Measurements from ENCODE around the gene WDR45.

The WDR45 gene

DNA sequence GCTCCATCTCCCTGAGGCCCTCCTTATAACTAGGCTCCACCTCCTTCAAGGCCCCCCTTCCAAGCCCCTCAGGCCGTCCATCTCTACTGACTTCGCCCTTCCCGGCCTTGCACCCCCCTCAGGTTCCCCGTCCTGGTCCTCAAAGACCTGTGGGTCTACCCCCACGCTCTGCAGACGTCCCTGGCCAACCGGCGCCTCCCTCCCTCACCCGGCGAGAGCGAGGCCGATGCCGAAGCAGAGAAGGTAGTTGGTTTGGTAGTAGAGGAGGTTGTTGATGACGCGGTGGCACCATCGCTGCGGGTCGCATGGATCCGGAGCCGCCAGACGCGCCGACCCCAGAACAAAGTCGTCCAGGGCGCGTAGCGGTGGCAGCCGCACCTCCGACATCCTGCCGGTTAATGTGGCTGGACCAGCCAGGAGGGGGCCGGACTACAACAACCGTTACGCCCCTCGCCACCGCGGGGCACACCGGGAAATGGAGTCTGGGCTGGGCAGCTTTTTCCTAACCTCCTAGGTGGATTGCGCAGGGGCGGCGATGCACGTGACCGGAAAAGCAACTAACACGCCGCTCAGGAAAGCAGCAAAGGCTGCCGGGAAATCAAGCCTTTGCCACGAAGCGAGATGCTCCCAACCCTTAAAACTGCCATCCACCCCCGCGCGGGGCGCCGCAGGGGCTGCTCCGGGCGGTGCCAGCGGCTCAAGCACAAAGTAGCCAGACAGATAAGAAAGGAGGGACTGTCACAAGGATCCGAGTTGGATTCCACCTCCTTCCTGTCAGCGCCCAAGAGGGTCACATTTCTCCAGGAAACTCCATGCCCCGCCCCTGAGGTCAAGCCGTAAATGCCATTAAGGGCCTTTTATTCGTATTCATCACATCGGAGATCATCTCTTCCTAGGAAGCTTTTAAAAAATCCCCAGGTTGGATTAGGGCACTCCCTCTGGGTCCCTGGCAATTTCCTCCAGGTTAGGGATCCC is 5.8 kb downstream of the WDR45 start, which contains the start of gene PRAF2:
TSS of gene PRAF2 (minus strand) at position 402 of the 975 bp plus-strand sequence. CDS start at position 387, 15 bp downstream.
- peak; percentile 93 for DNase-seq (ENCODE audit: low spot score)

DNA sequence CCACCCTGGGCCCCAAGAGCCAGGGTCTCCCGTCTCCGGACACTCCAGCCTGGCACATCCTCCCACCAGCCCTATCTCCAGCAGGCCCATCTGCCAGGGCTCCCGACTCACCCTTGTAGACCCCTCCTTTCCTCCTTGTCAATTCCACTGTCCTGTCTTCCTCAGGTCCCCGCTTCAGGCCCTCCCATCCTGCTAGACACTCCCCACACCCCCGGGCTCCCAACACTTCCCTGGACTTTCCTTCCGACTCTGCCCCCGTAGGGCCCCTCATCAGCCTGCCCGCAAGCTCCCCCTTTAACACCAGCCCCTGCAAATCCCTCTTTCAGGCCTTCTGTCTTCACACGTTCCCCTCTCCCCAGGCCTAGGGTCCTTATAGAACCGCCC is 7.0 kb downstream of the WDR45 start:
- no peak for DNase-seq (ENCODE audit: low spot score)

DNA sequence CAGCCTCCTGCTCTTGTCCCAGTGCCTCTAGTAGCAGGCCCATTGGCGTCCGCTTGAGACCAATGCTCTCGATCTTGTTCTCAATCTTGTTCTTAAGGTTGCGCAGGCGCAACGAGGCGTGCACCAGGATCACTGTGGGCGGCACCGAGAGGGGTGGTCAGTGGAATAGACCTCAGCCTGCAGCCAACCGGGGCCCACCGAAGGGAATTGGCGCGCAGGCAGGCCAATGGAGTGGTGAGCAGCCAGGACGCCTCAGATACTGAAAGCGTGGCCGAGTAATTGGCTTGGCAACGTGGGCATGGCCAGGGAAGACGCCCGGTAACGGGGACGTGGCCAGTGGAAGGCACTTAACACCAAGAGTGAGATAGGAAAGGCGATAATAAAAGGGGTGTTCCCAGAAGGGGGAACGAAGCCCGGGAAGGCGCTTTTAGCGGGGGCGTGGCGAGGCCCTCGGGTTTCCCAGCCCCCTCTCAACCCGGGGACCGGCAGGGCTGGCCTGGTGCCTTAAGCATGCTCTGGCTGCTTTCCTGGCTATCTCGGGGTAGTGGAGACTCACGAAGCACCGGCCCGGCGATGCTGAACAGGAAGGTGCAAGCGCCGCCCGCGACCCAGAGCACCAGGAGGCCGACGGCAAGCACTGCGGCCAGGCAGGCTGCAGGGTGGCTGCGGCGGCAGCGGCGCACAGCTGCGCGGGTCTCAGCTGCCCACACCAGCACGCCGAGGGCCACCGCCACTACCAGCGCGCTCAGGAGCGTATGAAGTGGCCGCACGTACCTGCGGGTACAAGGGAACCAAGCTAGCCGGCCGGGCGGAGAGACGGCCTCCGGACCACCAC is 7.6 kb downstream of the WDR45 start:
- DNase-seq (ENCODE audit: low spot score), result peak; percentile 75

DNA sequence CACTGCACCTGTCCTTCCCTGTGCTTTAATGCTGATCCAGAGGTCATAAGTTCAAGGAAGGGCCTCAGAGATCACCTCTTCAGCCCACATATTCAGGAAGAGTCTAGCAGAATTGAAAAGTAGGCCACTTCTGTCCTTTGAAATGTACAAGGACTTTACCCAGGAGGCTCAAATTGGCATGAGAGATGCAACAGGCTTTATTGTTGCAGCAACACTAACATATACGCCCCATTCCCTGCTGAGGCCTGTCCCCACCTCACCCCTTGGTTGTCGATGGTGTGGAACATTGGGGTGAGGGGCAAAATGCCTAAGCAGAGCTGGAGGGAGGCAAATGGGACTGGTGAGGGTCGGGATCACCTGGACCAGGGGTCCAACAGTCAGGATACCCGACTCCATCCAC is 8.7 kb downstream of the WDR45 start:
- DNase-seq (ENCODE audit: low spot score), result no peak

DNA sequence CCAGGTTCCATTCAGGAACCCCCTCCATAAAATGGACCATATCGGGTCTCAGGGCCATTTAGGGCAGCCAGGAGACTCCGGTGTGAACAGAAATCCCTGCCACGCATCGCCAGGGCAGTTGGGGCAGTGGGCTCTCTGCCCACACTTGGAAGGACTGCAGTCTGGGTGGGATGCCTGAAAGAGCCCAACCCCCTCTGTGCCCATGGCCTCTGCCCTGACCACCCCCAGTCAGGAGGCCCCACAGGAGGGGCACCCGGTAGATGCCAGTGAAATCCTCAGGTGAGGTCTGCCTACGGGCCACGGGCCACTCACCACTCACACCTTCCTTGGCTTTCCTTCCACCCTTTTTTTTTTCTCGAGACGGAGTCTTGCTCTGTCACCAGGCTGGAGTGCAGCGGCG is 10.6 kb downstream of the WDR45 start:
- DNase-seq (ENCODE audit: low spot score), result no peak

DNA sequence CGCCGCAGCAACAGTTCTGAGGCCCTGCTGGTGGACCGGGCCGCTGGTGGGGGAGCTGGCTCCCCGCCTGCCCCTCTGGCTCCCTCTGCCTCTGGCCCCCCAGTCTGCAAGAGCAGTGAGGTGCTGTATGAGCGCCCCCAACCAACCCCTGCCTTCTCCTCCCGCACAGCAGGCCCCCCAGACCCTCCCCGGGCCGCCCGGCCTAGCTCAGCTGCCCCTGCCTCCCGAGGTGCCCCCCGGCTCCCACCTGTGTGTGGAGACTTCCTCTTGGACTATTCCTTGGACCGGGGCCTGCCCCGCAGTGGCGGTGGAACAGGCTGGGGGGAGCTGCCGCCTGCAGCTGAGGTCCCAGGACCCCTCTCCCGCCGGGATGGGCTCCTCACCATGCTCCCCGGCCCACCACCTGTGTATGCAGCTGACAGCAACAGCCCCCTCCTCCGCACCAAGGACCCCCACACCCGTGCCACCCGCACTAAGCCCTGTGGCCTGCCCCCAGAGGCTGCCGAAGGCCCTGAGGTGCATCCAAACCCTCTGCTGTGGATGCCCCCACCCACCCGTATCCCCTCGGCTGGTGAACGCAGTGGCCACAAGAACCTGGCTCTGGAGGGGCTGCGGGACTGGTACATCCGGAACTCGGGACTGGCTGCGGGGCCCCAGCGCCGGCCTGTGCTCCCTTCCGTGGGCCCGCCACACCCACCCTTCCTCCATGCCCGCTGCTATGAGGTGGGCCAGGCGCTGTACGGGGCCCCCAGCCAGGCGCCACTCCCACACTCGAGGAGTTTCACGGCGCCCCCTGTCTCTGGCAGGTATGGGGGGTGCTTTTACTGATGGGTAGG is 12.2 kb downstream of the WDR45 start:
- DNase-seq (ENCODE audit: low spot score), result no peak

DNA sequence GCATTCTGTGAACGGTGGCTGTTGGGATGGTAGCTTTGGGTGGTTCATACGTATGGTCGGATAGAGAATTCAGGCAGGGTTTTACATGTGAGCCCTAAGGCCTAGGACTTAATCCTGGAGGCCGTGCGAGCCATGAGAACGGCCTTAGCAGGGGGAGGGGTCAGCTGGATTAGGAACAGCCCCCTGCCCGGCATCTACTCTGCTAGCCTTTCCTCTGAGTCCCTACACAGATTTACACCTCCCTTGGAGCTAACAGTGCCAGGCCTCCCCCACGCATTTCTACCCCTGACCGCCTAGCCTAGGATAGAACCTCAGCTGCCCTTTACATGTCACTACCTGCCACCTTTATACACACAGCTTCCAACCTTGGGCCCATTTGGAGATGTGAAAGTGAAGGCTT is 13.0 kb downstream of the WDR45 start:
- no peak for DNase-seq (ENCODE audit: low spot score)

DNA sequence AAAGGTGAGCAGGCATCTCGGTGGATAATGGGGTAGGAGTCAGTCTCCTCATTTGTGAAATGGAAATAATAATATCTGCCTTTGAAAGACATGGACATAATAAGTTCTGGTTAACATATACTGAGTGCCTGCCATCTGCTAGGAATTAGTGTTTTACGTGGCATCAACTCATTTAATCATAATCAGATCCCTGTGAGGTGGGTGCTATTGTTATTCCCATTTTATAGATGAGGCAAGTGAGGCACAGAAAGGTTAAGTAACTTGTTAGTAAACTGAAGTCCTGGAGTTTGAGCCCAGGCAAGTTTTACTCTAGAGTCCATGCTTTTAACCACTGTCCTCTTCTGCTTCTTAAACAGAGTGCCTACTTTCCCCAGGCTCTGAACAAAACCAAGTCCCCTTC is 13.4 kb downstream of the WDR45 start:
- DNase-seq (ENCODE audit: low spot score), result no peak

DNA sequence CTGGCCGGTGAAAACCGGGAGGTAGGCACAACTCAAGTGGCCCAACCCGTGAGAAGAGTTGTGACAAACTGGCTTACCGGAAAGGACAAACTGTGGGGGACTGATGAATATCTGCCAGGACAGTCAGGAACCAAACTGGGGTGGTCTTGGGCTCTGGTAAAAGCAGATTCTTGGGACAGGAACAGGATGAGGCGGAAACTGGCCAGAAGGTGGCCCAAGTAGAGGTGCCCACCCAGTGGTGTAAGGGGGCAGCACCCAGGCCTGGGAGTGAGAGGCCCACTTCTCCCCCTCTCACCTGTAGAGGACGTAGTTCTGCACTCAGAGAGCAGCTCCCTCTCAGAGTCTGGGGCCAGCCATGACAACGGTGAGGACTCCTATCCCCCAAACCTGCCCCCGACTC is 15.0 kb downstream of the WDR45 start:
- no peak for DNase-seq (ENCODE audit: low spot score)

DNA sequence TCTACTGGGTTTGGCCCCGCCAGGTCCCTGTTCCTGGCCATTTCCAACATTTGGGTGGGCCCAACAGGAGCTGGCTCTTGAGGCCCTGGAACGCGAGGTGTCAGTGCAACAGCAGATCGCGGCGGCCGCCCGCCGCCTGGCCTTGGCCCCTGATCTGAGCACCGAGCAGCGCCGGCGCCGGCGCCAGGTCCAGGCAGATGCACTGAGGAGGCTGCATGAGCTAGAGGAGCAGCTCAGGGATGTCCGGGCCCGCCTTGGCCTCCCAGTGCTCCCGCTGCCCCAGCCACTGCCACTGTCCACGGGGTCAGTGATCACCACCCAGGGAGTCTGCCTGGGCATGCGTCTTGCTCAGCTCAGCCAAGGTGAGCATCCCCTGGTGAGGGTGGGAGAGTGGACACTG is 15.4 kb downstream of the WDR45 start:
- DNase-seq (ENCODE audit: low spot score), result no peak

DNA sequence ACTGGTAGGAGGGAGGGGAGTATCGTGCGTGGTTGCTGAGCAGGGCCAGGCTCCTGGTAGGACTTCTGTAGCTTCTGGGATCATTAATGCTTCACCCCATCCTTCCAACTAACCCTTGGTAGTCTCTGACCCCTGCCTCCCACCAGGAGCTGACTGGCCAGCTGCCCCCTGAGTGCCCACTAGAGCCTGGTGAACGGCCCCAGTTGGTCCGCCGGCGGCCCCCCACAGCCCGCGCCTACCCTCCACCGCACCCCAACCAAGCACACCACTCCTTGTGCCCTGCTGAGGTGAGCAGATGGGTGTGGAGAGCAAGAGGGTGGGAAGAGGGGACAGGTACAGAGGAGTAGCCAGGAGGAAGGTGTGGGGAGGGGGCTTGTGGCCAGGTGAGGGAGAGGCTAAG is 16.0 kb downstream of the WDR45 start:
- no peak for DNase-seq (ENCODE audit: low spot score)

DNA sequence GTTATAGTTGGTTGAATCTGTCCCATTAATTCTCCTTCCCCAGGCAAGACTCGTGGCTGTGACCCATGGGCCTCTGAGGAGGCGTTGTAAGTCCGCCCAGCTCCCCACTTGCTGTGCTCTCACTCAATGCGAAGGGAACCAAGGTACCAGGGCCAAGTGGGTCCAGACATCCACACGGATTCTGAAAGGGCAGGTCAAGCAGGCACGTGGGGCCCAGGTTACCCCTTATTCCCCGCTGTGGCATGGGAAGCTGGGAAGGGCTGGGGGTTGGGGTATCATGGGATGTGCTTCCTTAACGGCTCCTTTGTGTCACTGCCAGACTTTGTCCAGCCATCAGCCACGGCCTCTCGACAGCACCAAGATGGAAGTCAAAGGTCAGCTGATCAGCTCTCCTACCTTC is 17.8 kb downstream of the WDR45 start:
- DNase-seq (ENCODE audit: low spot score), result no peak

DNA sequence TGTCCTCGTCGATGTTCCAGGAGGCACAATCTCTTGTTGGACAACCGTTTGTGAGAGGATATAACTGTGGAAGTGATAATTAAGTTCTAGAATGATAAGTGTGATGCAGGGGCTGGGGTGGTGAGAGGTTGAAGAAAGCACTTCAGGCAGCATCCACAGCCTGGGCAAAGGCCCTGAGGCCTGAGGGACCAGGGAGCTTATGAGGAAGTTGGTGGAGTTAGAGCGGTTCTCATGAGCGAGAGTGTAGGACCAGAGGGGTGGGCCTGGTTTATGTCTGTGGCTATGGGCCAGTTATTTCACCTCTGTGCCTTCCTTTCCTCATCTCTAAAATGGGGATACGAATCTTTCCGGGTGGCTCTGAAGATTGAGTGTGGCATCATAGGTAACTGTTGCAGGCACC is 18.2 kb downstream of the WDR45 start:
- DNase-seq (ENCODE audit: low spot score), result no peak

DNA sequence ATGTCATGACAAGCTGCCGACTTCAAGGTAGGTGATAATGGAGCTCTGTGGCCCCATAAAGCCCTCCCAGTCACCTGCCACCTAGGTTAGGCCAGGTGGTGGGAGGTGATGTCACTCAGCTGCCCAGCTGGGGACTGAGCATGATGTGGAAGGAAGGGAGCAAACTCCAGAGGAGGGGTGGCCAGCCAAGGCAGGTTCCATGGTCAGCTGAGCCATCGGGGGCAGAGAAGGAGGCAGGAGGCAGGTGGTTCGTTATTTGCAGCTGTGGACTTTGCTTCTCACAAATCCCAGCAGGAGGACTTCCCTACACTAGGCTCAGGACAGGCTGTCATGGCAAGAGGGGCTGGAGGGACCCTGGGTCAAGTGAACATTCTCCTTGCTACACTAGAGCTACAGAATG is 18.8 kb downstream of the WDR45 start:
- DNase-seq (ENCODE audit: low spot score), result no peak

DNA sequence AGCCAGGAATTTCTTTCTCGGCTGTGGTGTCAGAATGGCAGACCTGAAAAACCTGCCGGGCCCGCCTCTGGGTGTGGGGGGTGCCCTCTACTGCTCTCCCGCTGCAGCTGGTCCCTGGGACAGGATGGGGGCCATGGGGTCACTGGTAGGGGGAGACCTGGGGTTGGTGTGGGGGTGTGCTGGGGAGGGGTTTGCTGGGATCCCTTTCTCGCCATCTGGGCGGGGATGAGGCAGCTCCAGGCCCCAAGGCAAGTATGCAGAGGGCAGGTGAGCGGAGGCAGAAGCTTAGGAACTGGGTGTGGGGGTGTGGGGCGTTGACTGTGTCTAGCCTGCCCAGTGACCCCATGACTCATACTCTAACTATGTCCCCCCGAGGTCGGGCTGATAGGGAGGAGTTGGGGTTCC is 20.0 kb downstream of the WDR45 start:
- no peak for DNase-seq (ENCODE audit: low spot score)

DNA sequence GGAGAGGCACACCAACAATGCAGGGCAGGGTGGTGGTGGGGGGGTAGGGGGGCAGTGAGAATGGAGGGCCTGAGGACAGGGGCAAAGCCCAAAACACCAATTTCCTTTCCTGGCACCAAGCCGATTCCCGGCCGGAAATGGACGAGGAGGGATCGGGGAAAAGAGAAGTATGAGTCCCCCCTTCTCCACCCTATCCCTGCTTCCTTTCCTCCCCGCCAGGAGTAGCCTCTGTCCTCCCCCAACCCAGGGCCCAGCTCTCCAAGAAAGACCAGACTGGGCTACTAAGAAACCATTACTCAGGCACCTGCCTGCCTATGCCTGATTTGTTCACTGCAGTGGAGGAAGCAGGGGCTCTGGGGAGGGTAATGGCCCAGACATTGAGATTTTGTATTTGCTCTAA is 20.5 kb downstream of the WDR45 start:
- DNase-seq (ENCODE audit: low spot score), result no peak

DNA sequence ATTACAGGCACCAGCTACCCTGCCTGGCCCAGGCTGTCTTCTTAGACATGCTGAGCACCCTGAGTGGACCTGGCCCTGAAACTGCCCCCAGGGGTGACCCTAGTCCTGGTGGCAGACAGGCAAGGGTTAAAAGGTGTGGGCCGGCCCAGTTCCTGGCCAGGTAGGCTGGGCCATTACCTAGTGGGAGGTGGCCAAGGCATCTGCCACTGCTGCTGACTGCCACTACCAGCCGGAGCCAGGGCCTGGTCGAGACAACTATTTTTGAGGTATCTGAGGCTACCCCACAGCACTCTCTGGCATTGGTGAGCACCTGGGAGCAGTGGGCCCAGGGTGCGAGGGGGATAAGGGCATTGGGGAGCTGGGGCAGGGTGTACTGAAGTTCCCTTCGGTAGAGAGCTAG is 20.9 kb downstream of the WDR45 start, which contains the start of gene CCDC120:
TSS of gene CCDC120 (plus strand) at position 206 of the 400 bp plus-strand sequence. CDS start 3,043 bp downstream, outside the sequence.
- DNase-seq (ENCODE audit: low spot score), result peak; percentile 48

DNA sequence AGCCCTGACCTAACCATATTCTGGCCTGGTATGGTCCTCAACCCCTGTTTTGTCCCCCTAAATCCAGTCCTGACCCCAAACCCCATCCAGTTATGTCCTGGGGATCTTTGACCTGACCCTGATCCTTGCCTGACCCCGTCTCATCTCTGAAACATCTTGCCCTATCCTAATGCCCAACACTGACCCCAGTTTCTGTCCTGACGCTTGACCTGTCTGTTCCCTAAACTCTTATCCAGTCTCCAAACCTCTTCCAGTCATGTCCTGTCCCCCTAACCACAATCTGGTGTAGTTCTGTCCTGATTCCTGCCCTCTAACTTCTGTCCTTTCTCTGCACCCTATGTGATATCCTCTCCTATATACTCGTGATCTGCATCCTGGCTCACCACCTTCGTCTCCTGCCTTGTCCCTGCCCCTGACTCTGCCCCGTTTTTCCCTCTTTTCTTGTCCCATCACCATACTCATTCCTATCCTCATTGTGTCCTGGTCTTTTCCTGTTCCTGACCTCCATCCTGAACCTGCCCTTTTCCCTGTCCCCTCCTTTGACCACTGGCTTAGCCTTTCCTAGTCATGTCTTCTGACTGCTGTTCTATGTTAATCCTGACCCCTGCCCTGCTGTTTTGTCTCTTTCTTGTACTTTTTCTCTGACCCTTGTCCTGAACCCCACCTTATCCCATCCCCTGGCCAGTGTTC is 25.5 kb downstream of the WDR45 start:
- no peak for DNase-seq (ENCODE audit: low spot score)

DNA sequence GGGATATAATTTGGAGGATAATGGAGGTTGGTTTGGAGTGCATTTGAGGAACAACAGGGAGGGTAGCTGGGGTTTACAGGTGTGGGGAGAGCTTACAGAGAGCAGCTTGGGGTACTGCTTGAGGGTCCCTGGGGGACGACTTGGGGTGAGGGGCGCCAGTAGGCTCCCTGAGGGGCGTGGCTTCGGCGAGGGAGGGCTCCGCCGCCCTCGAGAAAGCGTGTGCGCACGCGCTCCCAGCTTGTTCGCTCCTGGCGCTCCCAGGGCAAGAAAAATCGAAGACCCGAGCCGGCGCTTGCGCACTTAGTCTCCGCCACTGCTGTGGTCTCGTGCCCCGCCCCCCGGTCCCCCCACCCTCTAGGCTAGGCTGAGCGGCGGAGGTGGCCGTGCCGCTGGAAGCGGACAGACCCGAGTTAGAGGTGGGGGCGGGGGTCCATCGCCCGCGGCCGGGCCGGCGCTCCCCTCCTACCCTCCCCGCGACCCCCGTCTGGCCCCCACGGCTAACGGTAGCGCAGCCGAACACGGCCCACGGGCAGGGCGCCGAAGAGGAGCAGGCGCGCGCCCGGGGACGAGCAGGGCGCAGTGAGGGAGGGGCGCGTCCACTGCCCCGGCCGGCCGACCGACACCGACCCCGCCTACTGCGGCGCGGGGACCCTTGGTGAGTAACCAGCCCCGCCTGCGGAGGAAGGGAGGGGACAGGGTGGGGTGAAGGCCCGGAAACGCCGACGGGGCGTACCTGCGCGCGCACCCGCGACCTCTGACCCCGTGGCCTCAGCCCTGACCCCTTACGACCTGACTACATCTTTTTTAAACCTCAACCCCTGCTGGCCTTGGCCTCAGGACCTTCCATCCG is 26.2 kb downstream of the WDR45 start:
- peak; percentile 37 for DNase-seq (ENCODE audit: low spot score)

DNA sequence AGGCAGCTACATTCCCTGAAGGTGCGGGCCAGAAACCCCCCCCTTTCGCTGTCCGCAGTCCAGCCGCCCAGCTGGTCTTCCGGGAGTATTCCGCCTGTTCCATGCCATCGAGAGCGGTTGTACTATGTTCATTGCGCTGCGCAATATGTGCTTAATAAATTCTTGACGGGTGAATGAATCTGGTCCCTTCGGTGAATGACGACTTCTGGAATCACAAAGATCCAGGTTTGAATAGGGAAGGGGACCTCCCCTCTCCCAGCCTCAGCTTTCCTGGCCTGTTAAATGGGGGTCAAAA is 35.8 kb downstream of the WDR45 start:
- DNase-seq (ENCODE audit: low spot score), result no peak
